Gastroesophageal sphincter (tissue), 4 donors: ENCODE data around the gene ZCCHC7. TPM values are rescaled to one million over a fixed set of nuclear protein-coding genes. Genes with fewer than 3 reads are reported as not detected.

ENCODE experiments used
- ATAC-seq: fragments of 150-250 bp; one replicate; pipeline ENCODE4 v1.9.1; 2016; ENCODE audit warnings: mild to moderate bottlenecking, moderate library complexity
- H3K27ac ChIP-seq, 4 donors: fragments of 200-600 bp; sonication (generic) in 3 of 4; 1 replicate in 3 of 4; 2 replicates in 1 of 4; pipeline ENCODE4 v1.5.1; 2016 to 2019
- H3K27me3 ChIP-seq: fragments of 200-600 bp; sonication (generic); one replicate; pipeline ENCODE4 v1.5.1; 2019
- H3K36me3 ChIP-seq, 2 donors: fragments of 200-600 bp; sonication (generic); one replicate each; pipeline ENCODE4 v1.5.1; 2019; ENCODE audit warnings: control low read depth in 1 of 2
- H3K4me1 ChIP-seq, 3 donors: fragments of 200-600 bp; sonication (generic); 1 replicate in 2 of 3; 2 replicates in 1 of 3; pipeline ENCODE4 v1.5.1; 2016 to 2019; ENCODE audit warnings: control low read depth in 2 of 3
- H3K4me3 ChIP-seq, 2 donors: fragments of 200-600 bp; sonication (generic); one replicate each; pipeline ENCODE4 v1.5.1; 2019; ENCODE audit warnings: mild to moderate bottlenecking in 1 of 2, moderate library complexity in 1 of 2
- H3K9me3 ChIP-seq, 3 donors: fragments of 200-600 bp; sonication (generic); one replicate each; pipeline ENCODE4 v1.5.1; 2017 to 2019; ENCODE audit warnings: control low read depth in 2 of 3
- CTCF ChIP-seq, 4 experiments: fragments of 200-600 bp in 2 of 4; fragments of 450-650 bp in 2 of 4; sonication (generic) in 1 of 4; IDR thresholded peaks; one replicate each; pipeline ENCODE4 v1.5.1; 2017 to 2019; ENCODE audit warnings: antibody characterized with exemption in 4 of 4, mild to moderate bottlenecking in 2 of 4, moderate library complexity in 2 of 4
- EP300 ChIP-seq: sonication (generic); formaldehyde crosslinking; IDR thresholded peaks from one replicate; pipeline ENCODE4 v1.6.1; 2017; ENCODE audit warnings: antibody characterized with exemption, mild to moderate bottlenecking
- POLR2A ChIP-seq, 2 donors: fragments of 450-650 bp; IDR thresholded peaks; one replicate each; pipeline ENCODE4 v1.6.1; 2017; ENCODE audit warnings: antibody characterized with exemption in 2 of 2, mild to moderate bottlenecking in 2 of 2, moderate library complexity in 1 of 2
- POLR2AphosphoS5 ChIP-seq: sonication (generic); formaldehyde crosslinking; IDR thresholded peaks from one replicate; pipeline ENCODE4 v1.6.1; 2017; ENCODE audit warnings: antibody characterized with exemption
- WGBS, 2 donors: methylation state at CpG; one replicate each; pipeline ENCODE4 v1.1.5; 2018; ENCODE audit warnings: low coverage in 1 of 2; 5-methylcytosine and 5-hydroxymethylcytosine counted together
- total RNA-seq, 4 donors: library from RNA; depleted of rRNA; stranded (reverse); fragments of >200 nt; gene quantifications; one replicate each; pipeline ENCODE4 v1.1.0, GENCODE V29; 2016

ZCCHC7 gene
- total RNA-seq, 4 donors from 2014 or later = 12.1 to 23.5 (median 17.6) TPM

GRCh38 chr9:37311938-37312708 lies 191.7 kb downstream of the ZCCHC7 start:
- ATAC-seq = no peak
- no peaks in the 10 kb centered on the region for H3K9me3 ChIP-seq
- H3K4me1 ChIP-seq = no peaks in the 10 kb centered on the region
- no peaks in the 10 kb centered on the region for H3K27me3 ChIP-seq
- no peak overlapping the region for H3K4me3 ChIP-seq
- TF ChIP-seq EP300 (no peak), POLR2A (IDR thresholded peaks at IDR 0.05) (no peak), POLR2AphosphoS5 (no peak), CTCF (IDR thresholded peaks at IDR 0.05) (no peak)
- no peak overlapping the region for H3K27ac ChIP-seq
- peaks cover 0 to 26% of the 10 kb centered on the region in 2 donors for H3K36me3 ChIP-seq
- 93% methylated on average over 2 to 3 of the region's 3 CpGs for WGBS, 2 donors

- Histone ChIP-seq H3K27ac (no peak overlapping the region), H3K27me3 (no peaks in the 10 kb centered on the region), H3K36me3 (peaks cover 0 to 14% of the 10 kb centered on the region in 2 donors), H3K9me3 (no peaks in the 10 kb centered on the region), H3K4me1 (no peaks in the 10 kb centered on the region), H3K4me3 (no peak overlapping the region)
- WGBS, 2 donors = 71 to 74% methylated on average over 7 of the region's 7 CpGs
- no peak for ATAC-seq
- TF ChIP-seq CTCF (IDR thresholded peaks at IDR 0.05) (no peak), EP300 (no peak), POLR2A (IDR thresholded peaks at IDR 0.05) (no peak), POLR2AphosphoS5 (no peak)
Measured at GRCh38 chr9:37324261-37324683, 203.9 kb downstream of the ZCCHC7 start.

GRCh38 chr9:37324691-37325490 lies 204.5 kb downstream of the ZCCHC7 start:
- WGBS, 2 donors = 78 to 90% methylated on average over 3 to 5 of the region's 5 CpGs
- Histone ChIP-seq H3K4me1 (no peaks in the 10 kb centered on the region), H3K36me3 (peaks cover 0 to 12% of the 10 kb centered on the region in 2 donors), H3K4me3 (no peak overlapping the region), H3K27ac (no peak overlapping the region), H3K27me3 (no peaks in the 10 kb centered on the region), H3K9me3 (no peaks in the 10 kb centered on the region)
- ATAC-seq = no peak
- TF ChIP-seq POLR2AphosphoS5 = no peak
- no peak for TF ChIP-seq POLR2A (IDR thresholded peaks at IDR 0.05)
- no peak for TF ChIP-seq CTCF (IDR thresholded peaks at IDR 0.05)
- no peak for TF ChIP-seq EP300

GRCh38 chr9:37325778-37326177 lies 205.4 kb downstream of the ZCCHC7 start:
- Histone ChIP-seq H3K27ac (no peak overlapping the region), H3K36me3 (peaks cover 0 to 8% of the 10 kb centered on the region in 2 donors), H3K27me3 (no peaks in the 10 kb centered on the region), H3K4me3 (no peak overlapping the region), H3K4me1 (no peaks in the 10 kb centered on the region), H3K9me3 (no peaks in the 10 kb centered on the region)
- no peak for ATAC-seq
- WGBS, 2 donors = 56 to 79% methylated on average over 2 of the region's 2 CpGs
- TF ChIP-seq POLR2AphosphoS5 (no peak), CTCF (IDR thresholded peaks at IDR 0.05) (no peak), POLR2A (IDR thresholded peaks at IDR 0.05) (no peak), EP300 (no peak)
